K562 (cell line): ENCODE data around the gene PLOD1. TPM values are rescaled to one million over a fixed set of nuclear protein-coding genes. Genes with fewer than 3 reads are reported as not detected.

Experiments
- EP300 ChIP-seq: IDR thresholded peaks from 2 replicates; pipeline ENCODE4 v1.6.1; 2012; ENCODE audit warnings: low read length, improper control_type of control experiment
- EP400 ChIP-seq: fragments of 450-650 bp; IDR thresholded peaks from 2 replicates; pipeline ENCODE4 v1.6.1; 2017; ENCODE audit warnings: antibody characterized with exemption, mild to moderate bottlenecking, moderate library complexity
- ETV1 ChIP-seq: fragments of 450-650 bp; conservative IDR thresholded peaks from 2 replicates; pipeline ENCODE4 v1.6.1; 2016; ENCODE audit warnings: missing genetic modification characterization, control low read depth, low read depth, missing compliant biosample characterization
- EWSR1 ChIP-seq: fragments of 450-650 bp; IDR thresholded peaks from 2 replicates; pipeline ENCODE4 v1.6.1; 2018; ENCODE audit warnings: borderline replicate concordance, mild to moderate bottlenecking, low read depth, moderate library complexity; ENCODE audit not compliant: partially characterized antibody
- FIP1L1 ChIP-seq: fragments of 200-400 bp; formaldehyde crosslinking; IDR thresholded peaks from 2 replicates; pipeline ENCODE4 v1.6.1; 2018; ENCODE audit warnings: mild to moderate bottlenecking, low read depth, low read length; ENCODE audit not compliant: poor library complexity, severe bottlenecking
- GTF2A2 ChIP-seq: IDR thresholded peaks from 2 replicates; pipeline ENCODE4 v1.6.1; 2016; ENCODE audit warnings: mild to moderate bottlenecking, missing genetic modification characterization, missing compliant biosample characterization
- HEY1 ChIP-seq: fragments of 250-450 bp; sonication (Bioruptor Pico); IDR thresholded peaks from 2 replicates; pipeline ENCODE4 v1.5.0; 2020; ENCODE audit warnings: mild to moderate bottlenecking, moderate library complexity, borderline replicate concordance
- MAZ ChIP-seq, 2 experiments: fragments of 450-650 bp in 1 of 2; sonication (generic) in 1 of 2; formaldehyde crosslinking; IDR thresholded peaks in 1 of 2; conservative IDR thresholded peaks in 1 of 2; 2 replicates each; pipeline versions ENCODE4 v1.4.0 to v1.5.0; 2020; ENCODE audit warnings: mild to moderate bottlenecking in 1 of 2, missing genetic modification reagents in 1 of 2
- PRPF4 ChIP-seq: fragments of 200-400 bp; formaldehyde crosslinking; IDR thresholded peaks from one replicate; pipeline ENCODE4 v1.6.1; 2017; ENCODE audit warnings: low read length, low read depth, mild to moderate bottlenecking; ENCODE audit not compliant: insufficient read depth, poor library complexity, severe bottlenecking
- SIN3A ChIP-seq, 2 experiments: fragments of 150-350 bp in 1 of 2; IDR thresholded peaks; 2 replicates each; pipeline ENCODE4 v1.6.1; 2011 to 2016; ENCODE audit warnings: borderline replicate concordance in 2 of 2, low read depth in 2 of 2, low read length in 2 of 2, mild to moderate bottlenecking in 2 of 2, moderate library complexity in 2 of 2; ENCODE audit not compliant: control insufficient read depth in 1 of 2
- SMARCC2 ChIP-seq: fragments of 450-650 bp; IDR thresholded peaks from 2 replicates; pipeline ENCODE4 v1.6.1; 2017; ENCODE audit warnings: antibody characterized with exemption, moderate library complexity, mild to moderate bottlenecking, low read depth
- TAF15 ChIP-seq: fragments of 200-400 bp; formaldehyde crosslinking; IDR thresholded peaks from 2 replicates; pipeline ENCODE4 v1.6.1; 2017; ENCODE audit warnings: mild to moderate bottlenecking, low read depth, low read length, moderate library complexity
- ZNF134 ChIP-seq: fragments of 250-450 bp; sonication (Bioruptor Pico); conservative IDR thresholded peaks from 2 replicates; pipeline ENCODE4 v1.4.0; 2020
- ZNF146 ChIP-seq: IDR thresholded peaks from one replicate; pipeline ENCODE4 v1.6.1; 2018; ENCODE audit warnings: missing compliant biosample characterization; ENCODE audit not compliant: unreplicated experiment
- ZNF316 ChIP-seq: fragments of 450-650 bp; IDR thresholded peaks from 2 replicates; pipeline ENCODE4 v1.6.1; 2016
- polyA plus RNA-seq, 8 experiments: library from polyadenylated mRNA; depleted of rRNA in 4 of 8; stranded (reverse) in 5 of 8; unstranded in 3 of 8; fragments of >200 nt; fragmentation: Nextera tagmentation in 2 of 8; fragmentation: Illumina TruSeq in 1 of 8; extraction: Ambion mirVana in 2 of 8; extraction: Trizol in 1 of 8; gene quantifications; 2 replicates each; pipeline versions ENCODE4 v1.2.1 to v1.2.3, GENCODE V29; 2011 to 2014; ENCODE audit warnings: inconsistent platforms in 1 of 8, missing spikeins in 1 of 8
- total RNA-seq, 7 experiments: library from RNA; depleted of rRNA in 6 of 7; stranded (reverse); fragments of >200 nt in 6 of 7; fragmentation: Illumina TruSeq in 2 of 7; extraction: Trizol in 2 of 7; gene quantifications; 2 replicates each; pipeline versions ENCODE4 v1.2.1 to v1.2.3, GENCODE V29; 2011 to 2021; ENCODE audit warnings: low replicate concordance in 1 of 7
- TF ChIP-seq, protein P1 (sequence below): IDR thresholded peaks from 2 replicates; pipeline ENCODE4 v1.6.1; 2012; ENCODE audit warnings: low read depth, low read length, improper control_type of control experiment, borderline replicate concordance
- TF ChIP-seq, protein P2 (sequence below): IDR thresholded peaks from 3 replicates; pipeline ENCODE4 v1.6.1; 2011; ENCODE audit warnings: borderline replicate concordance, mild to moderate bottlenecking; ENCODE audit not compliant: insufficient read length, insufficient read depth
- TF ChIP-seq, protein P3 (sequence below): fragments of 450-650 bp; formaldehyde crosslinking; IDR thresholded peaks from 2 replicates; pipeline ENCODE4 v1.4.0; 2022; ENCODE audit warnings: missing genetic modification characterization
- TF ChIP-seq, protein P4 (sequence below): fragments of 150-350 bp; IDR thresholded peaks from 2 replicates; pipeline ENCODE4 v1.6.1; 2014; ENCODE audit warnings: low read depth, mild to moderate bottlenecking, low read length, borderline replicate concordance

The PLOD1 gene
- total and polyA plus RNA-seq, 9 of the 15 experiments (the other 6 are each of a cell fraction or from before 2014, with no cell fraction given) = 16.6 to 90.8 (median 52.7) TPM

DNA sequence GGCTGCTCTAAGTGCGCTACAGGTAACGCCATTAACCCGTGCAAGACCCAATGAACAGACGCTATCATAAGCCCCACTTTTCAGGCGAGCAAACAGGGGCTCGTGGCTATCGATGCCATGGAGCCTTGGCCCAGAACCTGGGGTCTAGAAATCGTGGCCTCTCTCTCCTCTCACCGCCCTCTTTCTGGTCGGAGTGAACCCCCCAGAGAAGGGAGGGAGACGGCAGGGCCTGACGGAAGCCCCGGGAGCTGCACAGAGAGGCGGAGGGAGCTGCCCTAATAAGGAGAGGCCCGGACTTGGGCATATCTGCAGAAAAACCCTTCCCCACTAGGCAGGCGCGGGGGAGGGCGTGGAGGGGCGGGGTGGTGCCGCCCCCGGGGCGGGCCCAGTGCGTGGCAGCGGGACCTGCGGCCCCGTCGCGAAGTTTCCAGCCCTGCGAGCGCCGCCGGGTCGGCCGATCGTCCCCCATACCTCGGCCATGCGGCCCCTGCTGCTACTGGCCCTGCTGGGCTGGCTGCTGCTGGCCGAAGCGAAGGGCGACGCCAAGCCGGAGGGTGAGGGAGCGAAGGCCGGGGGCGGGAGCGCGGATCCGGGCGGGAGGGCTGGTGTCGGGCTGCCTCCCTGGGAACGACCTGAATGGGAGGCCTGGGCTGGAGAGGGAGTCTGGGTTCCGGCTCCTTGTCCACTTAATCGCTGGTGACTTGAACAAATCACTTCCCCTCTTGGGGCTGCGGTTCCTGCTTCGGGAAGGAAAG is at the start of gene PLOD1 (continued):
- TF ChIP-seq EWSR1 (no peak), GTF2A2 (no peak), FIP1L1 (peak; percentile 43), MAZ (CRISPR knock-in tag; conservative IDR thresholded peaks at IDR 0.05 in 1 of 2, IDR thresholded peaks at IDR 0.05 in 1 of 2) (peak; percentile 73 to 90; a peak in 3 of 4 replicates), EP400 (peak; percentile 84), PRPF4 (no peak), SIN3A (IDR thresholded peaks at IDR 0.05; ENCODE audit: borderline replicate concordance in 2 of 2, control insufficient read depth in 1 of 2, low read depth in 2 of 2, low read length in 2 of 2) (peak; percentile 42 to 64; a peak in 3 of 4 replicates), ETV1 (tag) (peak; percentile 75), EP300 (no peak), TAF15 (no peak), ZNF316 (no peak), HEY1 (no peak), ZNF134 (CRISPR knock-in tag) (no peak), SMARCC2 (0 out of 2 replicates have a peak, but pooled peaks have one; percentile 24), ZNF146 (CRISPR knock-in tag) (no peak)
- TF ChIP-seq, protein P1, sequence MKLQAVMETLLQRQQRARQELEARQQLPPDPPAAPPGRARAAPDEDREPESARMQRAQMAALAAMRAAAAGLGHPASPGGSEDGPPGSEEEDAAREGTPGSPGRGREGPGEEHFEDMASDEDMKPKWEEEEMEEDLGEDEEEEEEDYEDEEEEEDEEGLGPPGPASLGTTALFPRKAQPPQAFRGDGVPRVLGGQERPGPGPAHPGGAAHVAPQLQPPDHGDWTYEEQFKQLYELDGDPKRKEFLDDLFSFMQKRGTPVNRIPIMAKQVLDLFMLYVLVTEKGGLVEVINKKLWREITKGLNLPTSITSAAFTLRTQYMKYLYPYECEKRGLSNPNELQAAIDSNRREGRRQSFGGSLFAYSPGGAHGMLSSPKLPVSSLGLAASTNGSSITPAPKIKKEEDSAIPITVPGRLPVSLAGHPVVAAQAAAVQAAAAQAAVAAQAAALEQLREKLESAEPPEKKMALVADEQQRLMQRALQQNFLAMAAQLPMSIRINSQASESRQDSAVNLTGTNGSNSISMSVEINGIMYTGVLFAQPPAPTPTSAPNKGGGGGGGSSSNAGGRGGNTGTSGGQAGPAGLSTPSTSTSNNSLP = no peak
- TF ChIP-seq, protein P2, sequence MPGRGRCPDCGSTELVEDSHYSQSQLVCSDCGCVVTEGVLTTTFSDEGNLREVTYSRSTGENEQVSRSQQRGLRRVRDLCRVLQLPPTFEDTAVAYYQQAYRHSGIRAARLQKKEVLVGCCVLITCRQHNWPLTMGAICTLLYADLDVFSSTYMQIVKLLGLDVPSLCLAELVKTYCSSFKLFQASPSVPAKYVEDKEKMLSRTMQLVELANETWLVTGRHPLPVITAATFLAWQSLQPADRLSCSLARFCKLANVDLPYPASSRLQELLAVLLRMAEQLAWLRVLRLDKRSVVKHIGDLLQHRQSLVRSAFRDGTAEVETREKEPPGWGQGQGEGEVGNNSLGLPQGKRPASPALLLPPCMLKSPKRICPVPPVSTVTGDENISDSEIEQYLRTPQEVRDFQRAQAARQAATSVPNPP = no peak
- TF ChIP-seq, protein P3, sequence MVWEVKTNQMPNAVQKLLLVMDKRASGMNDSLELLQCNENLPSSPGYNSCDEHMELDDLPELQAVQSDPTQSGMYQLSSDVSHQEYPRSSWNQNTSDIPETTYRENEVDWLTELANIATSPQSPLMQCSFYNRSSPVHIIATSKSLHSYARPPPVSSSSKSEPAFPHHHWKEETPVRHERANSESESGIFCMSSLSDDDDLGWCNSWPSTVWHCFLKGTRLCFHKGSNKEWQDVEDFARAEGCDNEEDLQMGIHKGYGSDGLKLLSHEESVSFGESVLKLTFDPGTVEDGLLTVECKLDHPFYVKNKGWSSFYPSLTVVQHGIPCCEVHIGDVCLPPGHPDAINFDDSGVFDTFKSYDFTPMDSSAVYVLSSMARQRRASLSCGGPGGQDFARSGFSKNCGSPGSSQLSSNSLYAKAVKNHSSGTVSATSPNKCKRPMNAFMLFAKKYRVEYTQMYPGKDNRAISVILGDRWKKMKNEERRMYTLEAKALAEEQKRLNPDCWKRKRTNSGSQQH = 0 out of 2 replicates have a peak, but pooled peaks have one; percentile 1
- TF ChIP-seq, protein P4, sequence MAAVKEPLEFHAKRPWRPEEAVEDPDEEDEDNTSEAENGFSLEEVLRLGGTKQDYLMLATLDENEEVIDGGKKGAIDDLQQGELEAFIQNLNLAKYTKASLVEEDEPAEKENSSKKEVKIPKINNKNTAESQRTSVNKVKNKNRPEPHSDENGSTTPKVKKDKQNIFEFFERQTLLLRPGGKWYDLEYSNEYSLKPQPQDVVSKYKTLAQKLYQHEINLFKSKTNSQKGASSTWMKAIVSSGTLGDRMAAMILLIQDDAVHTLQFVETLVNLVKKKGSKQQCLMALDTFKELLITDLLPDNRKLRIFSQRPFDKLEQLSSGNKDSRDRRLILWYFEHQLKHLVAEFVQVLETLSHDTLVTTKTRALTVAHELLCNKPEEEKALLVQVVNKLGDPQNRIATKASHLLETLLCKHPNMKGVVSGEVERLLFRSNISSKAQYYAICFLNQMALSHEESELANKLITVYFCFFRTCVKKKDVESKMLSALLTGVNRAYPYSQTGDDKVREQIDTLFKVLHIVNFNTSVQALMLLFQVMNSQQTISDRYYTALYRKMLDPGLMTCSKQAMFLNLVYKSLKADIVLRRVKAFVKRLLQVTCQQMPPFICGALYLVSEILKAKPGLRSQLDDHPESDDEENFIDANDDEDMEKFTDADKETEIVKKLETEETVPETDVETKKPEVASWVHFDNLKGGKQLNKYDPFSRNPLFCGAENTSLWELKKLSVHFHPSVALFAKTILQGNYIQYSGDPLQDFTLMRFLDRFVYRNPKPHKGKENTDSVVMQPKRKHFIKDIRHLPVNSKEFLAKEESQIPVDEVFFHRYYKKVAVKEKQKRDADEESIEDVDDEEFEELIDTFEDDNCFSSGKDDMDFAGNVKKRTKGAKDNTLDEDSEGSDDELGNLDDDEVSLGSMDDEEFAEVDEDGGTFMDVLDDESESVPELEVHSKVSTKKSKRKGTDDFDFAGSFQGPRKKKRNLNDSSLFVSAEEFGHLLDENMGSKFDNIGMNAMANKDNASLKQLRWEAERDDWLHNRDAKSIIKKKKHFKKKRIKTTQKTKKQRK = no peak
